Effector memory CD4-positive, alpha-beta T cell (primary cell): ENCODE measurements around the gene CIBAR2.

Source experiments
- DNase-seq, 3 donors: peaks; one replicate each; pipeline ENCODE4 v3.0.0-alpha.2; 2020
- H3K27ac ChIP-seq: 2 replicates; pipeline ENCODE4 v1.7.0; 2013; ENCODE audit warnings: mild to moderate bottlenecking, low read length, moderate library complexity; ENCODE audit not compliant: insufficient read depth, poor library complexity, severe bottlenecking
- H3K27me3 ChIP-seq: replicated peaks from 2 replicates; pipeline ENCODE4 v1.7.0; 2013; ENCODE audit warnings: mild to moderate bottlenecking, low read length; ENCODE audit not compliant: insufficient read depth, control insufficient read depth, poor library complexity, severe bottlenecking
- H3K36me3 ChIP-seq: 2 replicates; pipeline ENCODE4 v1.7.0; 2013; ENCODE audit warnings: mild to moderate bottlenecking, low read length, moderate library complexity; ENCODE audit not compliant: control insufficient read depth, insufficient read depth
- H3K4me1 ChIP-seq: 2 replicates; pipeline ENCODE4 v1.7.0; 2013; ENCODE audit warnings: low read length, mild to moderate bottlenecking; ENCODE audit not compliant: control insufficient read depth, insufficient read depth, poor library complexity, severe bottlenecking
- H3K4me3 ChIP-seq: 2 replicates; pipeline ENCODE4 v1.7.0; 2013; ENCODE audit warnings: low read length, low read depth, mild to moderate bottlenecking; ENCODE audit not compliant: insufficient read depth, poor library complexity, severe bottlenecking
- H3K9me3 ChIP-seq: 2 replicates; pipeline ENCODE4 v1.7.0; 2013; ENCODE audit warnings: mild to moderate bottlenecking, low read length, moderate library complexity; ENCODE audit not compliant: control insufficient read depth

The CIBAR2 gene

DNA sequence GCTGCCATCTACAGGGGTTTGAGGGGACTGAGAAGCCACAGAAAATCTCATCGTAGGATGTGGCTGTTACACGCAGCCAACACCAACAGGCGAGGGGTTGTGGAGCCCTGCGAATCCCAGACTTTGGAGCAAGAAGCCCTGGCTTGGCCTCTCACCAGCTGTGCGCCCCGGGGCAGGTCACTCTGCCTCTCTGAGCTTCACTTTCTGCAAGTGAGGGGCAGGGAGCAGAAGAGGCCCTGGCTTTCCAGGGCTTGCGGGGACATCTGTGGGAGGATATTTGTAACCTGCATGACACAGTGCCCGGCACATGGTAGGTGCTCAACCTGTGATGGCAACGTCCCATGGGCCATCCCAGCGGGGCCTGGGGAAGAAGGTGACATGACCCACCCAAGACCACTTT is 32.9 kb upstream of the CIBAR2 start:
- H3K4me1 ChIP-seq = no peaks in the 10 kb centered on the region
- no peaks in the 10 kb centered on the region for H3K27me3 ChIP-seq
- no peak overlapping the region for H3K27ac ChIP-seq
- no peak for DNase-seq
- no peak overlapping the region for H3K4me3 ChIP-seq
- H3K36me3 ChIP-seq = no peaks in the 10 kb centered on the region
- no peaks in the 10 kb centered on the region for H3K9me3 ChIP-seq

DNA sequence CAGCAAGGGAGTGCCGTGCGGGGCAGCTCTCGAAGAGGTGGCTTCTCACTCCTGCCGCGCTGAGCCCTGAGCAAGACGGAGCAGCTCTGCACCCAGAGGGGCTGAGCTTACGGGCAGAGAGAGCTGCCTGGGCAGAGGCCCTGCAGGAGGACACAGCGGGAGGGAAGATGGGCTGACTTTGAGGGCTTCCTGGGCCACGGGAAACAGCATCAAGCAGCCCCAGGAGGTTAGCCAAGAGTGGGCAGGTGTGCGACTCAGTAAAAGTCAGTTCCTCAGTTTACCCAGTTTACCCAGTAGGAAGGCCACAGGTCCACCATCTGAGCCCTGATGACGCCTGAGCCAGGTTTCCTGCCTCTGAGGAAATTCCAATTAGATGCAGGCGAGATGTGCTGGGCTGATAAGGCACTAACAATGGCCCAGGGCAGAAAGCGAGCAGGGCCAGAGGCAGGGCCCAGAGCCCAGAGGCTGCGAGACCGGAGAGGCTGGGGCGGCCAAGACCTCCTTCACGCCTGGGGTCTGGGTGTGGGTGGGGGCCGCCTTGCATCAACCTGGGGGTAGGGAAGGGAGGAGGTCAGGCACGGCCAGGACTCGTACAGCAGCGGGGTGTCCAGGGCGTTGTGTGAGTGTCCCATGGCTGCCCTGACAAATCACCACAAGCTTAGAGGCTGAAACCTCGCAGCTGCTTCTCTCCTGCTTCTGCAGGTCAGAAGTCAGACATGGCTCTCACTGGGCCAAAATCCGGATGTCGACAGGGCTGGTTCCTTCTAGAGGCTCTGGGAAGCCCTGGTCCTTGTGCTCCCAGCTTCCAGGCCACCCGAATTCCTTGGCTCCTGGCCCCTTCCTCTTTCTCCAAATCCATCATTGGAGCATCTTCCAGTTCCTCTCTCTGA is 32.0 kb upstream of the CIBAR2 start:
- no peak overlapping the region for H3K27ac ChIP-seq

DNA sequence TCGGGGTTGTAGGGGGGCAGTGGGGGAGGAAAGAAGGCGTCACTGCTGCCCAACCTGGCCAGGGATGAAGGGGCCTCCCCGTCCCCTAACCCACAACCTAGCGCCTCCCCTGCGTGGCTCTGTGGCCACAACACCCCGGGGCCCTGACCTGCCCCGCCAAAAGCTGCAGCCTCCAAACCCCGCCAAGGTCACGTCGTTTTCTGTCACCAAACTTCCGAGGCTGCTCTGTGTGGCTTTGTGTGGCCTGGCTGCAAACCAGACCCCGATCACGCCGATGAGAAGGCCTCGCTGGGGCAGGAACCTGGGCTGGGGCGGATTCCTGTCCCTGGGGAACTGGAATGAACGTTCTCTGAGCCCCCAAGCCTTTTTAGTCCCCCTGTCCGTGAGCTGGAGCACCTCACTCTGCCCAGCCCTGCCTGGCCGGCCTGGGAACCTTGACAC is 30.5 kb upstream of the CIBAR2 start:
- Histone ChIP-seq H3K36me3 (no peaks in the 10 kb centered on the region), H3K4me3 (no peak overlapping the region), H3K27ac (no peak overlapping the region), H3K4me1 (no peaks in the 10 kb centered on the region), H3K9me3 (no peaks in the 10 kb centered on the region), H3K27me3 (no peaks in the 10 kb centered on the region)
- no peak for DNase-seq

More for the DNA sequence above, 32.0 kb upstream of the CIBAR2 start:
- H3K9me3 ChIP-seq = no peaks in the 10 kb centered on the region
- no peak overlapping the region for H3K4me3 ChIP-seq
- H3K36me3 ChIP-seq = no peaks in the 10 kb centered on the region
- no peak for DNase-seq
- no peaks in the 10 kb centered on the region for H3K4me1 ChIP-seq
- H3K27me3 ChIP-seq = no peaks in the 10 kb centered on the region

DNA sequence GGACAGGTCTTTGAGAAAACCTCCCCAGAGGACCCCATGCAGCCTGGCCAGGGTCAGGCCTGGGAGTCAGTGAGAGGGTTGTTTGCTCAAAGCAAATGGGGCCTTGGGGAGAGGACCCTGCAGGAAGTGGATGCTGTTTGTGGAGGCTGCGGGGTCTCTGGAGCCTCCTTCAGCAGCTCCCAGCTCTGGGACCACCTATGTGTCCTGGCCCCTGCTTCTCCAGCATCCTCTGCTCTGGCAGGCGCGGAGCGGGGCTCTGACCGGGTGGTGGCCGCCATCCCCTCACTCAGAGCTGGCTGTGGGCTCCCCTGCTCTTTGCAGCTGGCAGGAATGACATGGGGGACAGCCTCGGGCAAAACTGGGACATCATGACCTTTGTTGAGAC is 29.8 kb upstream of the CIBAR2 start:
- no peak for DNase-seq
- H3K27ac ChIP-seq = no peak overlapping the region
- H3K4me1 ChIP-seq = no peaks in the 10 kb centered on the region
- no peaks in the 10 kb centered on the region for H3K9me3 ChIP-seq
- no peak overlapping the region for H3K4me3 ChIP-seq
- no peaks in the 10 kb centered on the region for H3K36me3 ChIP-seq
- H3K27me3 ChIP-seq = no peaks in the 10 kb centered on the region

DNA sequence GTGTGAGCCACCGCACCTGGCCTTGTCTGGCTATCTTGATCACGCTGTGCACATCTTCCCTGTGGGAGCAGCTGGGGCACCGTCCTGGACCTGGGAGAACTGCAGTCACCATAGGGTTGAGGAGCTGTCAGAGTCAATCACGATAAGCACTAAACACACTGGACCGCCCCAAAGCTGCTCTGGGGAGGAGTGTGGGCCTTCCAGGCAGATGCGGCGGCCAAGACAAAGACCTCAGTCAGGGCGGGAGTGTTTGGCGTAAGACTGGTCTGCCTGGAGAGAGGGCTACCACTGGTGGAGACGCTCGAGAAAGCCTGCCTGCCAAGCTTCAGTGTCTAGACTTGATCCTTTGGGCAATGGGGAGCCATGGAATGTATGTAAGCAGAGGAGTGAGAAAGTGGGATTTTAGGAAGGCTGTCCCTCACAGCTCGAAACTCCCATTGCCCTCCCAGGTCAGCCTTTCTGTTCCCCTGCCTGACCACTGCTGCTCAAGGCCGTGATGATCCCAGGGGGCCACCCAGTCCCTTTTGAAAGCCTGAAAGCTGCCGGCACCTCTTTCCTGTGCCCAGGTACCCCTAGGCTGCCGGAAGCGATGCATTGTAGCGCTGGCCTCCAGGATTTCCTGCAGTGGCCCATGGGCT is 29.3 kb upstream of the CIBAR2 start:
- Histone ChIP-seq H3K36me3 (no peaks in the 10 kb centered on the region), H3K4me1 (no peaks in the 10 kb centered on the region), H3K27ac (no peak overlapping the region), H3K9me3 (no peaks in the 10 kb centered on the region), H3K4me3 (no peak overlapping the region), H3K27me3 (no peaks in the 10 kb centered on the region)
- no peak for DNase-seq

DNA sequence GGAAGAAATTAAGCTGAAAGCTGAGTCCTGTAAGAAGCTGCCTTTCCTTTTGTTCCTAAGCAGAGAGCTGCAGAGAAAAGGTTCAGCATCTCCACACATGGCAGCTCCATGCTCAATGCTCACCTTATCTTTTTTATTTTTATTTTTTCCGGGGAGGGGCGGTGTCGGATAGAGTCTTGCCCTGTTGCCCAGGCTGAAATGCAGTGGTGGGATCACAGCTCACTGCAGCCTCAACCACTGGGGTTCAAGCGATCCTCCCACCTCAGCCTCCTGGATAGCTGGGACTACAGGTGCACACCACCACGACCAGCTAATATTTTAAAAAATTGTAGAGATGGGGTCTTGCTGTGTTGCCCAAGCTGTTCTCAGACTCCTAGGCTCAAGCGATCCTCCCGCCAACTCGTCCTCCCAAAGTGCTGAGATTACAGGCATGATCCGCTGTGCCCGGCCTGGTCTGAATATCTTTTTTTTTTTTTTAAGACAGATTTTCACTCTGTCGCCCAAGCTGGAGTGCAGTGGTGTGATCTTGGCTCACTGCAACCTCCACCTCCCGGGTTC is 28.3 kb upstream of the CIBAR2 start:
- no peaks in the 10 kb centered on the region for H3K36me3 ChIP-seq
- H3K27ac ChIP-seq = no peak overlapping the region
- no peaks in the 10 kb centered on the region for H3K9me3 ChIP-seq
- no peaks in the 10 kb centered on the region for H3K4me1 ChIP-seq
- no peaks in the 10 kb centered on the region for H3K27me3 ChIP-seq
- H3K4me3 ChIP-seq = no peak overlapping the region
- no peak for DNase-seq

DNA sequence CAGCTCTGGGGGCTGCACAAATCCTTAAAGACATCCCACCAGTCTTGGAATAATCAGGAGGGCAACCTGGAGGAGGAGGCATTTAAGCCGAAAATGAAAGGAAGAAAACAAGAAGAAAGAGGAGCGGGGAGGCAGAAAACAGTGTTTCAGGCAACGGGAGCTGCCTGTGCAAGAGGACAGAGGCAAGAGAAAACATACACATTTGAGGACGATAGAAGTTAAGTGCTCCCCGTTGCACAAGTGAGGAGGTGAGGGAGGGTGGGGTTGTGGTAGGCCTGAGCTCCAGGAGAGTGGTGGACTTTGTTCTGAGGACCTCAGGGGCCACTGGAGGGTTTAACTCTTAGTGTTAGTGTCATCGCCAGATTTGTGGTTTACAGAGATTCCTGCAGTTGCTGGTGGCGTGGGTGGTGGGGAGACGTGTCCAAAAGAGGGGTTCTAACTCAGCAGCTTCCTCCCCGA is 27.6 kb upstream of the CIBAR2 start:
- Histone ChIP-seq H3K27me3 (no peaks in the 10 kb centered on the region), H3K36me3 (no peaks in the 10 kb centered on the region), H3K9me3 (no peaks in the 10 kb centered on the region), H3K4me3 (no peak overlapping the region), H3K4me1 (no peaks in the 10 kb centered on the region), H3K27ac (no peak overlapping the region)
- DNase-seq = no peak

DNA sequence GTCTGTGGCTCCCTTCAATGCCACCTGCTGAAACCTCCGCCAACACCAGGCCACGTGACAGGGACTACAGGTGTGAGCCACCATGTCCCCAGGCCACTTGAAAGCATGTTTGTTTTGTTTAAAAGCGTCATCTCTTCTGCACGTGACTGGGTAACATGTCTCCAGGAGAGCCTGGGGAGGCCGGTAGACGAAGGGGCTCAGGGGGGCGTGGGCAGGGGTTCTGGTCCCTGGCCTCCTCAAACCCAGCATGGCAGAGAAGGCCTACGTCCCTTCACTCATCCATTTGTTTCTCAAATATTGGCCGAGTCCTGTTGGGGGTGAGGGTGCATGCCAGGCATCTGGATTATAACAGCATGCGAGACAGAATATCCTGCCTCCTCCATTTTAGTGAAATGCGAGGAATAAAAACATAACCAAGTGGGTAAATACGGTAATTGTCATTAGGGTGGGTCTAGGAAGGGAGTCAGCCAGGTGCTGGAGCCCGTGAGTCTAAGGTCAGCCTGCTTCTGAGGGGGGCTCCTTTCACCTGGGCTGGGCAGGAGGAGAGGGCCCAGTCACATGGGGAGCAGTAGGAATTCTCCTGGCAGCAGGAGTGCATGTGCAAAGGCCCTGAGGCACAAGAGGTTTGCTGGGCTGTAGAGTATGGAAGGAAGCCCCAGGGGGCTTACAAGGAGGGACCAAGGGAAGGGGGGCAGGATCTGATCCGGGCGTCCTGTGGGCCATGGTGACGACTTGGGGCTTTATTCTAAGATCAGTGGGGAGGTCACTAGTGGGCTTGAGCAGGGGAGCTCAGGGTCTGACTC is 26.8 kb upstream of the CIBAR2 start:
- Histone ChIP-seq H3K27ac (no peak overlapping the region), H3K9me3 (no peaks in the 10 kb centered on the region), H3K4me3 (no peak overlapping the region), H3K36me3 (no peaks in the 10 kb centered on the region), H3K4me1 (no peaks in the 10 kb centered on the region), H3K27me3 (no peaks in the 10 kb centered on the region)
- DNase-seq = no peak

DNA sequence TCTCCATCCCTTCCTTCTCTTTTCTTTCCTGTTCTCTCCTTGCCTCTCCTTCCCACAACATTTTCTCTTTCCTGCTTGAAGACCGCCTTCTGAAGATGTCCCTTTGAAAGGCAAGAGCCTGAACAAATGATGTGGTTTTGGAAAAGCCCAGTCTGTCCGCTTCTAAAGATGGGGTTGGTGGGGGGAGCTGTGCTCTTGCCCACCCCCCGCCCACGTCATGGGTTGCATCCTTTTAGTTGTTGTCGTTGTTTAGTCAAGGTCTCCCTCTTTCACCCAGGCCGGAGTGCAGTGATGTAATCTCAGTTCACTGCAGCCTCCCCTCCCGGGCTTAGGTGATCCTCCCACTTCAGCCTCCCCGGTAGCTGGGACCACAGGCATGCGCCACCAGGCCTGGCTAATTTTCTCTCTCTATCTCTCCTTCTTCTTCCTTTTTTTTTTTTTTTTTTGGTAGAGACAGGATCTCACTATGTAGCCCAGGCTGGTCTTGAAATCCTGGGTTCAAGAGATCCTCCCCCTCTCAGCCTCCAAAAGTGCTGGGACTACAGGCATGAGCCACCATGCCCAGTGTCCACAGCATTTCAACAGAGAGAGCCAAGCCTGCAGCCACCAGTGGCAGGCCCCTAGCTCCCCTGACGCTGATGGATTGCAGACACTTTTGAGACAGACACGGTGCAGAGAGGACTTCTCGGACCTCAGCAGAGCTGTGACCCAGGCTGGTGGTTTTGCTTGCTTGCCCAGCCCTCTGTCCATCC is 26.0 kb upstream of the CIBAR2 start:
- Histone ChIP-seq H3K27me3 (no peaks in the 10 kb centered on the region), H3K4me3 (no peak overlapping the region), H3K4me1 (no peaks in the 10 kb centered on the region), H3K27ac (no peak overlapping the region), H3K9me3 (no peaks in the 10 kb centered on the region), H3K36me3 (no peaks in the 10 kb centered on the region)
- no peak for DNase-seq
